Activated T-cell treated with anti-CD3 and anti-CD28 coated beads for 24 hours (primary cell): ENCODE data around the gene CPPED1.

Experiments
- DNase-seq: peaks from one replicate; pipeline ENCODE4 v3.0.0-alpha.2; 2020; ENCODE audit warnings: low read depth

CPPED1 gene

DNA sequence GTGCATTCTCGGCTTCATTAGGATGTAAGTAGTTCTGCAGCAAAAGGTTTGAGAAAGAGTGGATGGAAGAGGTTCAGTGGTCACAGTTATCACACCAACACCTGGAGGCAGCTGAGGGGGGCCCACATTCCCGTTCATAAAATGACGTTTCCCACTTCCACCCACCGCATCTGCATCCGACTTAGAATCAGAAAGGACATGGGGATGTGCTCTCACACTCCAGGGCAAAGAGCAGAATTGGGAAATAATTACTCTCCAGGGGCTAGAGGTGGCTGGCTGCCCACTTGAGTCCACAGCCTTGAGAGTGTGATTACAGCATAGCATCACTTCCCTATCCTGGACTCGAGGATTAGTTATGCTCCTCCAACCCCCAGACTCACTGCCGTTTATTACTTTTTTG lies 122.0 kb downstream of the CPPED1 start:
- no peak for DNase-seq

- no peak for DNase-seq
Measured at GRCh38 chr16:12680531-12680930, 123.2 kb downstream of the CPPED1 start.

GRCh38 chr16:12679660-12680272 lies 123.9 kb downstream of the CPPED1 start:
- no peak for DNase-seq

GRCh38 chr16:12678983-12679382 lies 124.7 kb downstream of the CPPED1 start:
- no peak for DNase-seq

GRCh38 chr16:12677502-12677901 lies 126.2 kb downstream of the CPPED1 start:
- DNase-seq, result no peak

DNA sequence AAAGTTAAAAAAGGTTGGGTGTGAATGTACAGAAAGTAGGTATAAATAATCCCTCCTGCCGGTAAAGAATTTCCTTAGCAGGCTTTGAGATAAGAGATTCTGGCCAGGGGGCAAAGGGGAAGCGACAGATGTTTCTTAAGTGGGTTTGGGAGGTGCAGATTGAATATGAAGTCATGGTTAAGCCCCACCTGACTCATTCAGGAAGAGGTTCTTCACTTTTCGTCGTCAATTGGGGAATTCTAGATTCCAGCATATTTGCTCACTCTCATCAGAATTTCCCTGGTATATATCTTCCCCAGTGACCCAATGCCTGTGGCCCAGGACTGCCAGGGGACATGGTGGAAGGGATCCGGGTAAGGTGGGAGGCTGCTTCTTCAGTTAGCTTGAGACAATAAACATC lies 127.8 kb downstream of the CPPED1 start:
- DNase-seq, result no peak

- DNase-seq, result no peak
Measured at GRCh38 chr16:12675046-12675445, 128.6 kb downstream of the CPPED1 start.

- no peak for DNase-seq
Measured at GRCh38 chr16:12674524-12674923, 129.2 kb downstream of the CPPED1 start.

GRCh38 chr16:12674071-12674470 lies 129.6 kb downstream of the CPPED1 start:
- DNase-seq, result no peak

GRCh38 chr16:12673466-12673865 lies 130.2 kb downstream of the CPPED1 start:
- no peak for DNase-seq

DNA sequence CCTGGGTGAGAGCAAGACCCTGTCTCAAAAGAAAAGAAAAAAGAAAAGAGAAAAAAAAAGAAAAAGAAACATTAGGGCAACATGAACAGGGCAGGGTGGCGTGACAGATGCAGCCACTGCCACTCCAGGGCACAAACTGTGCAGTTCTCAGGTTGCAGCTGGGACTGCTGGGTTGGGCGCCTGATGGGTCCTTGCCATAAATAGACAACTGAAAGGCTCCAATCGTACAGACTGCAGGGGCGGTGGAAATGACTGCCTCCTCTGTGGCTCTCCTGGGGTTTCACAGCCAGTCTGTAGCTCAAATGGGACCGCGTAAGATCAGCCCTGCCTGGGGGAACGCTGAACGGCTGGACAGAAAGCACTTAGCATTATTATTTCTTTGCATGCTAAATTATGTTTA lies 130.7 kb downstream of the CPPED1 start:
- no peak for DNase-seq

DNA sequence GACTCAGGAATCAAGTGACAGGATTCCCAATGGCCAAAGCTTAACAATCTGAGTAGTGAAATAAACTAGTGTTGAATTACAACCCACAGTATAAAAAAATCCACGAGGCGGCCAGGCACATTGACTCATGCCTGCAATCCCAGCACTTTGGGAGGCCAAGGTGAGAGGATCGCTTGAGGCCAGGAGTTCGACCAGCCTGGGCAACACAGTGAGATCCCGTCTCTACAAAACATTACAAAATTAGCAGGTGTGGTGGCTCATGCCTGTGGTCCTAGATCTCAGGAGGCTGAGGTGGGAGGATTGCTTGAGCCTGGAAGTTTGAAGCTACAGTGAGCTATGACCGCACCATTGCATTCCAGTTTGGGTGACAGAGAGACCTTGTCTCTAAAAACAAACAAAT lies 133.8 kb downstream of the CPPED1 start:
- DNase-seq, result no peak

- DNase-seq, result no peak
Measured at GRCh38 chr16:12667909-12668308, 135.8 kb downstream of the CPPED1 start.

DNA sequence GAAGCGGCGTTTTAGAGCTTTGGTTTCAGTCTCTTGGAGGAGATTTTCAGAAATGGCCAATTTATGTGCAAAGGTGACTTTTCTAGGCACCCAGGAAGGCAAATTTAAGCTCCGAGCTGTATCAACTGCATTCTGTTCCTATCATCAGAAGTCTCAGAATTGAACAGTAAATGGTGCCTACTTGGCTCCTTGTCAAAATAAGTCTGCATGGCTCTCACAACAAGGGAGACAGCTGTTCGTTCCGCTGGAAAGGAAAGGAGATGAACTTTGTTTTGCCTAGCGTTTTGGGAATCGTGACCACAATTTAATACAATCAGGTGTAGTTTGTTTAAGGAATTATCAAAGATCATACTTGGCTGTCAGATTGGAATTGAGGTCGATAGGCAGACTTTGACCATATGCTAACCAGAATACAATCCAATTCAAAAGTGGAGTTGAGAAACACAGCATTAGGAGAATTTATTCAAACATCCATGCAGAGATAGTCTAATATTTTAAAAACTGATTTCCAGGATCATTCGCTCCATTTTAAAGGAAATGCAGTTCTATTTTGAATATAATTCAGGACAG lies 139.4 kb downstream of the CPPED1 start:
- no peak for DNase-seq

DNA sequence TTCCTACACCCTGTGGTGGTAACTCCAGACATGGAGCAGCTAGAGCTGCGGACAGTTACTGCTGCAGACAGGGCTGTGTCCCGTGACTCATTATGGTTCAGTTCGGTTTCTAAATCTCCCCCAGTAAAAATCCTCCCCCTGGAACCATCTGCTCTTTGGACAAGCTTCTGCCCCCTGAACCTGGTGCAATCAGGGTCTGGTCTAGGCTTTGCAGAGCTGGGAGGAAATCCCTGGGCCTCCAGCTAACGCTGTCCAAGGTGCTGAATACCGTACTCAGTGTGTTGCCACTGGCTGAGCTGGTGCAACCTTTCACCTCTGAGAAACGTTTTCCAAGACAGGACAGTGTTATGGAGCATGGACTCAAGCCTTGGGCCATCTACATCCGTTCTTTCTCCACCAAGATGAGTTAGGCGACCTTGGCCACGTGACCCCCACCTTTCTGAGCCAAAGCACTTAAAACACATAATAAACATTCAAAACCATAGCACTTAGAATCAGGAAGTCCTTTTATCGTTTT lies 142.0 kb downstream of the CPPED1 start:
- peak; percentile 7 for DNase-seq

DNA sequence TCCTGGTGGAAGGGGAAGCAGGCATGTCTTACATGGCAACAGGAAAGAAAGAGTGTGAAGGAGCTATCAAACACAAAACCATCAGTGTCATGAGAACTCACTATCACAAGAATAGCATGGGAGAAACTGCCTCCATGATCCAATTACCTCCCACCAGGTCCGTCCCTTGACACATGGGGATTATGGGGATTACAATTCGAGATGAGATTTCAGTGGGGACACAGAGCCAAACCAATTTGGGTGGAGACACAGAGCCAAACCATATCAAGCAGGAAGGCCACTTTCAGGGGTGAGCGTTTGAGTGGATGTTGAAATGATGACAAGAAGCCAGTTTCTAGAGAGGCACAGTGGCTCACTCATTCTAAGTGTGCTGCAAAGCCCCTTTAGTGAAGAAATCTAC lies 143.8 kb downstream of the CPPED1 start:
- no peak for DNase-seq

DNA sequence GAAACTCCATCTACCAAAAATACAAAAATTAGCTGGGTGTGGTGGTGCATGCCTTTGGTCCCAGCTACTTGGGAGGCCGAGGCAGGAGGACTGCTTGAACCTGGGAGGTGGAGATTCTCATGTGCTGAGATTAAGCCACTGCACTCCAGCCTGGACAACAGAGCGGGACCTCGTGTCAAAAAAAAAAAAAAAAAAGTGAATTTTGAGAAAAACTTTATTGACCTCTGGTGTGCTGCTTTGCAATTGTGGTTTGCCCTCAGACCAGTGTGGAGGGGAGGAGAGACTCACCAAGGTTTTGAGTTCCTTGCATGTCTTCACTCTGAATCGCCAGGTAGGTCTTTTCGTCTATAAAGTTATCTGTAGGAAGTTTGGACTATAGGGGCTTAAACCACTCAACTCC lies 145.2 kb downstream of the CPPED1 start:
- DNase-seq, result no peak

DNA sequence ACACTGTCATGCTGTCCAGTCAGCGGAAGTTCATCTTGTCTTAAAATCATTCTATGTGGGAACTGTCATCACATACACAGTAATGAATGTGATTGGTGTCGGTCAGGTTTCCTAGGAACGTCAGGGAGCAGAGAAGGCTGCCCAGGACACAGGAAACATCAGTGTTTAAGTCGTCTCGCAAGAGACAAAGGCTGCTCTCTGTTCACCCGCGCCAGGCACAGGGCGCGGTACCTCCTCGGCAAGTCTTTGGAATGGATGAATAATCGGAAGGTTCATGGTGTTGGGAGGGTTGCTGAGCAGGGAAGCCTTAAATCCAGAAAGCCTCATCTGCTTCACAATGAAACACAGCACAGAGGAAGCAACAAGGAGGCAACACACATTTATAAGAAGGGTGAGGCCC lies 148.2 kb downstream of the CPPED1 start:
- DNase-seq, result no peak

- DNase-seq, result no peak
Measured at GRCh38 chr16:12653820-12654392, 149.8 kb downstream of the CPPED1 start.

GRCh38 chr16:12652924-12653323 lies 150.8 kb downstream of the CPPED1 start:
- no peak for DNase-seq

DNA sequence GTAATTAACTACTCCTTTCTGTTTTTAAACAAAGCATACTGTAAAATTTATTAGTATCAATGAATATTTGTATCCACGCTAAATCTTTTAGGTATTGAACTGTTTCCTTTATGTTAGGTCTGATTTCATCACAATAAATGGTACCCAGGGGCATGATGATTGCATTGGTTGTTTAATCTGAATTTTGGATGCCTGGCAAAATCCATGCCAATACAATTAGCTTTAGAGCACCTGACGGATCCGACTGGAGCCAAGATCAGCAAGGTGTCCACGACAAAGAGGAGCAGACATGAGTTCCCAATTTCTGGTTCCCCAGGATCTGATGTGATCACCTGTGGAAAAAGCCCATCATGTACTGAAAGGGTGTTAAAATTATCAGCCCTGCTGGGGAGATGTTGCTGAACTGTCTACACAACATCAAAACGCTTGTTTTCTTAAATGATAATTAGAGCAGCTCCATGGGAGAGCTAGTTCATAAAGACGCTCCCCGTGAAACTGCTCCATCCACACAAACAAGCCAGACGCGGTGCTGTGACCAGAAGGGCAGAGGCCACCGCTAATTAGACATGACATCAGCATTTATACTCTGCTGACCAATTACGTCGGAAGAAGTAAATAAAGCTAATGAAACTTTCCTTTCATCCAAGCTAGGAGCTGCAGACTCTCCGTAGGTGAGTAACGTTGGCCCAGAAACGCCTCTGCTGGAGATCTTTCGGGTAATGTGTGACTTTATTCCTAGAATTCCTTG lies 151.7 kb downstream of the CPPED1 start:
- no peak for DNase-seq

DNA sequence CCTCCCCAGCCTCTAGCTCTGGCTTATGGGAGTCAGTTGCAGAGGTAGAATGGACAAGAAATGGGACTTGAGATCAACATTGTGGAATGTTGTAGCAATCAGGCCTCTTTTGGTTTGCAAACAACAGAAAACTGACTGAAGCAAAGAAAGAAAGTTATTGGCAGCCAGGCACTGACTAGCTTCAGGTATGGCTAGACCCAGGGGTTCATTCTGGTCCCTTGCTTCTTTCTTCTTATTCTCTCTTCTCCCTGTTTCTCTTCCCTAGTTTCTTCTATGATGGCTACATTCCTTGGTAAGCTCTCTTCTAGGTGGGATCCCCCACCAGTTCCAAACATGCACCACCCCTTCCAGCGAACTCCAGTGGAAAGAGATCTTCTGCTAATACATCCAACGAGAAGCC lies 154.3 kb downstream of the CPPED1 start:
- no peak for DNase-seq
